Measurements from ENCODE around the gene TSEN54.

Gene TSEN54

DNA sequence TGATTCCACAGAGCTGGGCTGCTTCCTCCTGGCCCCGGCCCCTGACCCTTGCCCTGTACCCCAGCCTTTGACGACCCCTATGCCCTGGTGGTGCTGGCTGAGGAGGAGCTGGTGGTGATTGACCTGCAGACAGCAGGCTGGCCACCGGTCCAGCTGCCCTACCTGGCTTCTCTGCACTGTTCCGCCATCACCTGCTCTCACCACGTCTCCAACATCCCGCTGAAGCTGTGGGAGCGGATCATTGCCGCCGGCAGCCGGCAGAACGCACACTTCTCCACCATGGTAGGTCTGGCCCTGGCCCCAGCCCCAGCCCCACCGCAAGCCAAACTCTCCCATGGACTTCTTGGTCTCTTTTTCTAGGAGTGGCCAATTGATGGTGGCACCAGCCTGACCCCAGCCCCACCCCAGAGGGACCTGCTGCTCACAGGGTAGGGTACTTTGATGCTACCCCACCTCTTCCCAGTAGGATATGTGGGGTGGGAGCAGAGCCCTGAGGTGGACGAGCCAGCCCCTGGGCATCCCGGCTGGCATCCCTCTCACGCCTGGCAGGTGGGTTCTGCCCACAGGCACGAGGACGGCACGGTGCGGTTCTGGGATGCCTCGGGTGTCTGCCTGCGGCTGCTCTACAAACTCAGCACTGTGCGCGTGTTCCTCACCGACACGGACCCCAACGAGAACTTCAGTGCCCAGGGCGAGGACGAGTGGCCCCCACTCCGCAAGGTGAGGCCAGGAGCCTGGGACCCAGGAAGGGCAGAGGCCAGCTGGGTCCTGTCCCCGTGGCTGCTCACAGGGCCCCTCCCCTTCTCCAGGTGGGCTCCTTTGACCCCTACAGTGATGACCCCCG, 52.3 kb downstream of the TSEN54 start:
- no peak for DNase-seq

DNA sequence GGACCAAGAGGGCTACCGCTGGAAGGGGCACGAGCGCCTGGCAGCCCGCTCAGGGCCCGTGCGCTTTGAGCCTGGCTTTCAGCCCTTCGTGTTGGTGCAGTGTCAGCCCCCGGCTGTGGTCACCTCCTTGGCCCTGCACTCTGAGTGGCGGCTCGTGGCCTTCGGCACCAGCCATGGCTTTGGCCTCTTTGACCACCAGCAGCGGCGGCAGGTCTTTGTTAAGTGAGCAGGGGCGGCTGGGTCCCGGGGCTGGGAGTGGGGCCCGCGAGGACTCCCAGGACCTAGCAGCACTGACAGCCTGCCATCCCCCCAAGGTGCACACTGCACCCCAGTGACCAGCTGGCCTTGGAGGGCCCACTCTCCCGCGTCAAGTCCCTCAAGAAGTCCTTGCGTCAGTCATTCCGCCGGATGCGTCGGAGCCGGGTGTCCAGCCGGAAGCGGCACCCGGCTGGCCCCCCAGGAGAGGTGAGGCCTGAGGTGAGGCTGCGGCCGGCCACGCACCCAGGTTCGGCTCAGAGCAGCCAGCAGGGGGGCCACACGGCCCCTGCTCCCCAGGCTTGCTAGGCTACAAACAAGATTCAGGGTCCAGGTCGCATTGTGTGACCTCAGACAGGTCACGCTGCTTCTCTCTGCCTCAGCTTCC, 53.8 kb downstream of the TSEN54 start:
- DNase-seq: no peak

DNA sequence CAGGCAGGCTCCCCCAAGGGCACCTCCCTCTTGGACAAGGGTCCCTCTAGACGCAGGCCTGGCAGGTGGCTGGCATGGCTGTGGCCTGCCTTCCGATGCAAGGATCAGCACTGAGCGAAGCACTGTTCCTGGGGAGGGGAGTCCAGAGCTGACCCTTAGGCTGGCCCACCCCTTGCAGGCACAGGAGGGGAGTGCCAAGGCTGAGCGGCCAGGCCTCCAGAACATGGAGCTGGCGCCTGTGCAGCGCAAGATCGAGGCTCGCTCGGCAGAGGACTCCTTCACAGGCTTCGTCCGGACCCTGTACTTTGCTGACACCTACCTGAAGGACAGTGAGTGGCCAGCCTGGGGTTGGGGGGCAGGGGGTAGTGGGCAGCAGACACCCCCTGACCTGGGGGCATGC, 54.4 kb downstream of the TSEN54 start:
- no peak for DNase-seq

- no peak for DNase-seq
Measured at GRCh38 chr17:75571197-75571884, 55.0 kb downstream of the TSEN54 start.

DNA sequence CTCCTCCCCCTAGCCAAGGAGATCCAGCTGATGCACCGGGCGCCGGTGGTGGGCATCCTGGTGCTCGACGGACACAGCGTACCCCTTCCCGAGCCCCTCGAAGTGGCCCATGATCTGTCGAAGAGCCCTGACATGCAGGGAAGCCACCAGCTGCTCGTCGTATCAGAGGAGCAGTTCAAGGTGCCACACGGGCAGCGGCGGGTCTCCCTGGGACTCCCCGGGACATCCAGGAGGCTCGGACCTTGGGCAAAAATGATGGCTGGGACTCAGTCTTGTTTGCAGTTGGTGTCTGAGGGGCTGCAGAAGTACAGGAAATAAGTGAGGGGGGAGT, 55.5 kb downstream of the TSEN54 start:
- DNase-seq: no peak

GRCh38 chr17:75572713-75573539, 56.6 kb downstream of the TSEN54 start:
- DNase-seq: no peak

- DNase-seq: no peak
Measured at GRCh38 chr17:75573540-75573957, 57.2 kb downstream of the TSEN54 start.

DNA sequence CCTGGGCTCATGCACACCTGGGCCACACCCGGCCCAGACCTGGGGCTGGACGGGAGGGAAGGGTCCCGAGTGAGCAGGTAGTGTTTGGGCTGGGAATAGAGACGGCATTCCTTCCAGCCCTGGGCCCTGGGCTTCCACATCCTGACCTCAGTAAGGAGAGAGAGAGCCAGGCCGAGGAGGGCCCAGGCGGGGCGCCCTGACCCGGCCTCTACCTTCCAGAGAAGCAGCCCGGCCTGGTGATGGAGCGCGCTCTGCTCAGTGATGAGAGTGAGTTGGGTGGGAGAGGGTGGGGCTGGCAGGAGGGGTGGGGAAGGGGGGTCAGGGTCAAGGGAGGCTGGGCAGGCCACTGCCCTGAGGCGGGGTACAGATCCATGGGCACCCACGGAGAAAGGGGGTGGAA, 57.7 kb downstream of the TSEN54 start:
- DNase-seq: no peak

Data from NCI-H187 (cell line).